ENCODE measurements around the gene FRAS1.
"Not testable (repeated sequence)": the region's sequence is repeated elsewhere in the genome, so short reads cannot be mapped to it uniquely, and the experiment has no call there.

The FRAS1 gene

DNA sequence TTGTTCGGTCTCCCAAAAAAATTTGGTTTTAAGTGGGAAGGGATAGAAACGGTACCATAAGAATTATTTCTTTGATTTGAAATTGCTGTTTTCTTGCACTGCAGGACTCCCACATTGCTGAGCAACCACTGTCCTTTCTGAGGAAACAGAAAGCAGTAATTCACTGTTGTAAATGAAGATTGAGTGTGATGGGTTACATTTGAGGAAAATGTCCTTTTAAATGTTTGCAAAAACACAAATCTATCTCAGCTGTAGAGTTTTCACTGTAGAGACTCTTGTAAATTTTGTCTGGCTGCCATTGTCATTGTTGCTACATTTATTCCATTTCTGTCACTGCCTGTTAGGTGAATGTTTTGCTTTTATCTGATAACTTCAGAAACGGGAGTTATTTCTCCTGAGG is 105.2 kb downstream of the FRAS1 start:
- no peak for DNase-seq (ENCODE audit: low read depth in 1 of 2, low spot score in 1 of 2)

DNA sequence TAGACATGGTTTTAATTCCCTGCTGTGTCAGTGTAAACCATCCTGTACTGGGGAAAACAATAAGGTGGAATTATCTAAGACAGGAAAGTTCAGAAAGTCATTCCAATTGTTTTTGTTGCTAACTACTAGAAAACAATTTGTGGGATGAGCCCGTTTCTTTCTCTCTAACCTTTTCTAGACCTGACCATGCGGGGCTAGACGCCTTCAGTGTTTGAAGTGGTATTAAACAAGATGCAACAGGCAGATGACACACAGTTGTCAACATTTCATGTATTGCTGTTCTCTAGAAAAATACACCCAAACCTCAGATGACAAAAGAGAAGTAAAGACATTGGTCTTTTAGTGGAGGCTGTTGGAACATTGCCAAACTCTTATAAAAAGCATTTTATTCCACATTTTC is 105.7 kb downstream of the FRAS1 start:
- DNase-seq (ENCODE audit: low read depth in 1 of 2, low spot score in 1 of 2) = no peak

DNA sequence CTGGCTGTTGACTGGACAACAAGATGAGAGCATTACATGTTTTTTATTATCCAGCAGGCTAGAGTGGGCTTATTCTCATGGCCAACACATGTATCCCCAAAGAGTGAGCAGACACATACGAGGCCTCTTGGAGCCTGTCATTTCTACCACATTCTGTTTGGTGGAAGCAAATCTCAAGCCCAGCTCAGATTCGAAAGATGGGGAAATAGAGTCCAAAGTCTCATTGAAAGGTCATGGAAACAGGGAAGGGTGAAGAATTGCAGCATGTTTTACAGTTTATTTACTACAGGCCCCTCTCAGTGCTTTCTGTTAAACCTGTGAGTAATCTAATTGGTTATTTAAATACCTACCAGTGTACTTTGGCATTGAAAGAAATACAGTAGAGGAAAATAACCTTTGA is 108.6 kb downstream of the FRAS1 start:
- no peak for DNase-seq (ENCODE audit: low read depth in 1 of 2, low spot score in 1 of 2)

DNA sequence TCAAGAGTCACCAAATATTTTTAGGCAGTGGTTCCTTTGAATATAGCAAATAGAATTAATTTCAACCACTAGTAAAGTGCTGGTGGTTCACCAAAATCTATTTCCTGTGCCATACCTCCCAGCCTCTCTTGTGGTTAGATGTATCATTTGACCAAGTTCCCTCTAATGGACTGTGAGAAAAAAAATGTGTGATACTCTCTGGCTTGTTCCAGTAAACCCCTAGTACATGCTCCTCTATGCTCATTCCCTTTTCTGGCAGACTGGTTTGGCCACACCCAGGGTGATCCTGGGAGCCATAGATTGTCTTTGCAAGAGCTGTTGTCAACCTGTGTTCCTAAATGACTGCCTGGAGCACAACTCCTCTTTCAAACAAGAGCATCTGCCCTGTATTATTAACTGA is 109.5 kb downstream of the FRAS1 start:
- DNase-seq (ENCODE audit: low read depth in 1 of 2, low spot score in 1 of 2) = no peak

DNA sequence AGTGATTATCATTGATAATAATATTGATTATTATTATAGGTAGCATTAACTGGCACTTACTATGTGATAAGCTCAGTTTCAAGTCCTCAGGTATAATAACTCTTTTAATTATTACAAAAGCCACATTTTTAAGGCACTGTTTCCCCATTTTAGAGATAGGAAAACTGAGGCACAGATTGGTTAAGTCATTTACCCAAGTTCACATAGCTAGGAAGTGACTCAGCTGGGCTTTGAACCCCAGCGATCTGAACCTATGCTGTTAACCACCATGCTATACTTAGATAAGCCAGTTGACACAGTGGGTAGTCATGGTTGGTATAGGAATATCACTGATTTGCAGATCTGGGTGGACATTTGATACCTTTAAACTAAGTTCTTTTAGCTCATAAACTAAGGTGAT is 110.4 kb downstream of the FRAS1 start:
- no peak for DNase-seq (ENCODE audit: low read depth in 1 of 2, low spot score in 1 of 2)

DNA sequence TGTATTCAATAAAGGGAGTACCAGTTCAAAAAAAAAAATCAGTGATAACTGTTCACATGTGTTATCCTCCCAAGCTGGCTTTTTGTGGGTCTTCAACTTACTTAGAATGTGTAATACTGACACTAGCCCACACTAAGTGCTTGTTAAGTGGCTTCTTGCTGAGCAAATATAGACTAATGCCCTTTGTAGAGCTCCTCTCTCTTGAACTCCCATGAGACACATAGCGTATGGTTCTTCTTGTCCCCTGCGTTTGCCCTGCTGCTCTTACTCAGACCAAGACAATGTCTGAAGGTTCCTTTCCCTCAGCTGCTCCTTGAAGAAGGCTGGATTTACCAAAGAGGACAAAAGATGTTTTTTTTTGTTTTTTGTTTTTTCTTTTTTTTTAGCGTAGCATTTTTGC is 110.9 kb downstream of the FRAS1 start:
- DNase-seq (ENCODE audit: low read depth in 1 of 2, low spot score in 1 of 2) = no peak

DNA sequence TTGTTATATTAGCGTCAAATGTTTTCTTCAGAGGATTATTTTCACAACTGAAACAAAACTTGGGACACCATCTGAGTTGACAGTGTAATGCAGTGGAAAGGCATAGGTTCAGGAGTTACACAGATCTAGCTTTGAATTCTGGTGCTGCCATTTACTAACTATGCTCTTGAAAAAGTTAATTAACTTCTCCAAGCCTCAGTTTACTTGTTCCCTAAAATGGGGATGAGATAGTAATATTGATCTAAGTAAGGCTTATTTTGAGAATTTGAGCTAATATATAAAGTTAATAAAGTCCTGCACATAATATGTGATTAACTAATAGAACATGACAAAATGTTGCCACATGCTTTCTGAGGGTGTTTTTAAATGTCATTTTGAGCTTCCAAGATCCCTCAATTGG is 112.6 kb downstream of the FRAS1 start:
- no peak for DNase-seq (ENCODE audit: low read depth in 1 of 2, low spot score in 1 of 2)

DNA sequence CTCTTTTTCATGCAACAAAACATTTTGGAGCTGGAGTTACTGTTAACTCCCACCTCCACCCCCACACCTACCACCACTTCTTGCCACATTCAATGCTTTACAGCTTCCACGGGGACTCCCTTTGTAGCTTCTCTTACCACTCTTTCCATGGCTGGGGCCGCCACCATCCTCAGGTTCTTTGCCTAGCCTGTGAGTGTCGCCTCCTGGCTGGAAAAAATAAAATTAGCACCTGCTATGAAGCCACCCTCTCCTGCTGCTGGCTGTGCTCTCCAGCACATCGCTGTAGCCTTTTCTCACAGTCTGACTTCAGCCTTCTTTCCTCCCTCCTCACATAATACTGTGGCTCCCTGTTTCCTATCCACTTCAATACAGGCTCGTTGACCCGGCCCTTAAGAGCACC is 114.4 kb downstream of the FRAS1 start:
- no peak for DNase-seq (ENCODE audit: low read depth in 1 of 2, low spot score in 1 of 2)

DNA sequence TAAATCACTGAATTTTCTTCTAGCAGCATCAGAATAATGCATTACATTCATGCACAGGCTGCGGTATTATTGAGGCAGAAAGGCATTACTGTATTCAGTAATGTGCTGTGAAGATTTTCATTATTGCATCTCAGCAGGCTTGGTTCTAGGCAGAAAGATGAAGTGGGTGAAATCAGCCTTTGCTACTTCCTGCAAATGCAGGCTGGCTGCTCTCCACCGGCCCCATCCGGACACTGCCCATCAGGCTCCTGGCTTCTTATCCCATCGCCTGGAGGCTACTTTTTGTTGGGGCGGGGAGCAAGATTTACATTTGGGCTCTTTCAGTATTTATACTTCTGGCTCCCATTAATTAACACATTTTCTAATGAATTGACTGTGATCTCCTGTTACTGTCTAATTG is 117.8 kb downstream of the FRAS1 start:
- DNase-seq (ENCODE audit: low read depth in 1 of 2, low spot score in 1 of 2) = no peak

DNA sequence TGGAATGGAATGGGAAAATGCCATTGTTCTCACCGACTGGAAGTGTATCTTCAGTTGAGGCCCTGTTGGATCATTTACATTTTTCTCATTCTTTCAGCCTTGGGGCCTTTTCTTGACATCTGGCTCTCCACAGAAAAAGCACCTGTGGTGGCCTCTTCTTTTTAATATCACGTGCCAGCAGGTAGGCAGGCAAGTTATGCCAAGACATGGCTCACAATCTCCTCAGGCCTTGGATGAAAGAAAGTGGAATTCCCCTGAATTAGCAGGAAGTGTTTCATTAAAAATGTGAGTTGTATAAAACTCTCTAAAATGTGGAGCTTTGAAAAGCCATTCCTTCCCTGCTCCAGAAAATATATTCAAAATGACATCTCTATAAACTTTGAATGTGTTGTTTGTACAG is 122.1 kb downstream of the FRAS1 start:
- no peak for DNase-seq (ENCODE audit: low read depth in 1 of 2, low spot score in 1 of 2)

DNA sequence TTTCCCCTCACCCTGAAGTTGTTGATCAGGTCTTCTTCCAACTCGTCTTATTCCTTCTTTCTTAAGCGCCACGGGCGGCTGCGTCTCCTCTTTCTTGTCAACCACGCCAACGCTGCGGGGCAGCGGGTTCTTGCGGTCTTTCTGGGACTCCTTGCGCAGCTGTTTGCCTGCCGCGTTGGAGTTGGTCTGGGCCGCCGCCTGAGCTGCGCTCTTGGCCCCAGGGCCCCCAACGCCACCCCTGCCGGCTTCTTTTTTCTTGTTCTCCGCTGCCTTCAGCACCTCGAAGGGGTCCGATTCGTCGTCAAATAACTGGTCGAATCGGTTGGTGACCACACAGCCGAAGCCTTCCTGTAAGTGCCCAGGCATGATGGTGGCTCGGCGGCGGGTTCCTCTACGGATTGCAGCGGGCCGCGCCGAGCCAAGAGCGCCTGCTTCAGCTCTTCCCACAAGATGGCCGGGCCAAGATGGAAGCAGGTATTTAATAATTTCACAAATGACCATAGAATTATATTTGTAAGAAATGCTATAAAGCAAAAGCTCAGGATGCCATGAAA is 124.6 kb downstream of the FRAS1 start:
- DNase-seq (ENCODE audit: low read depth in 1 of 2, low spot score in 1 of 2) = not testable (repeated sequence)

DNA sequence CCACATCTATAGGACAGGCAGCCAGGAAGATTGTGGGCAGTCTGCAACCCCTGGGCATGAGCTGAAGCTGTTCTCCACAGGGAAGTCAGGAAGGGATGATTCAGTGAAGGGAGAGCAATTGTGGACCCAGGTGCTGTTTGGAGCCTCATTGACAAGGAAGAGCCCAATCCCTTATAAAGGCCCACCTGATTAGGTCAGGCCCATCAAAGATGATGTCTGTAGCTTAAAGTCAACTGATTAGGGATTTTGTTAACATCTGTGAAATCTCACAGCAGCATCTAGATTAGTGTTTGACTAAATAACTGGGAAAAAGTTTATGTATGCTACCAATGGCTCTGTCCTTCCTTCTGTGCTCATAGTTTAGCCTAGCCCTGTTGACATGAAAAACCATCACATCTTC is 127.5 kb downstream of the FRAS1 start:
- DNase-seq (ENCODE audit: low read depth in 1 of 2, low spot score in 1 of 2) = no peak

DNA sequence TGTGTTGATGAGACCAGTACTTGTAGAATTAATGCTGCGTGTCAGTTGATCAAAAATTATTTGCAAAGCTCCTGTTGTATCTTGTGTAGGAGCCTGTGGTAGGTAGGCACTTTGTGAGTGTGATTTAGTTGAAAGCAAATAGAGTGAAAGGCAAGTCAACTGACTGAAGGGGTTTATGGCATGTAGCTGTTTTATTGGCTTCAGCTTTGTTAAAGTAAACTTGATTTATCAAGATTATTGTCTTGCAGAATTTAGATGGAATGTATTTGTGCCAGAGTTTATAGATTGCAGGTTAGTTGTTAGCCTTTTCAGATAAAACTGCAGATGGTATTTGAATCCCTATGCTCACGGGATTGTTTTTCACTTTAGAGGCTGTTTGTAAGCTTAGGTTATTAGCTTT is 128.0 kb downstream of the FRAS1 start:
- no peak for DNase-seq (ENCODE audit: low read depth in 1 of 2, low spot score in 1 of 2)

DNA sequence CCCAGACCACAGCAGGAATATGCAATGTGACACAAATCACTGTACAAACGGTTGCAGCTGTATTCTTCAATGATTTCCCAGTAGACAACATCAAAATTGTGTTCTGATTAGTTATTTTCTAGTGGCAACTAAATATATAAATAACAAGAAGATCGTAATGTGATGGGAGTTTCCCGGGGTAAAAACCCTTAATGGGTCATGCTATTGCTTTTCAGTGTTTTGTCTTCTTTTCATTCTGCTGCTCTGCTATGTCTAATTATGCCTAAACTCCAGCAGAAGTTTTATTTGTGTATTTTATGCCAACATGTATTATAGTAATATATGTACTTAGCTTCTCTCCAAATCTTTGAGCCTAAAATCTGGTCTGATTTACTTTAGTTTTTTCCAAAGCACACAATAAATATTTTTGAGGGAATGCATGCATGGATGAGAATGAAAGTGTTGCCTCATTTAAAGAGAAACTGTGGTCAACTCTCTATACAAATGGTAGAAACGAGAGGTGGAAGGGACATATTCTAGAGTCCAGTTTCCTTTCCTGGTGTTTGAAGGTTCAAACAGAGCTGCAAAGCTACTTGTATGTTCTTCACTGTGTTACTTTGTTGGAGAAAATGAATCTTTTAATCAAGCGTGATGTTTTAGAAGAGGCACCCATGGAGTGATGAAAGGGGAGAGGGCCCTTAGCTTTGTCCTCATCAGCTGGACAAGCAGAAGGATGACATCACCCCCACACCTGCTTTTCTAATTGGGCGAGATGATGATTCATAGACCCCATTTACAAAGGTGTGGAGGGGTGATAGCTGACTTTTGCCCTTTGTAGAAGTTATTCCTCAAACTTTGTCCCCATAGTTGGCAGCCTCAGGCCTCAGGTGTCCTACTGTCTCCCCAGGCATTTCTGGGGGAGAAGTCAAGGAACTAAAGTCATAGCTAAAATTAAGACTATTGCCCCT is 129.7 kb downstream of the FRAS1 start:
- no peak for DNase-seq (ENCODE audit: low read depth in 1 of 2, low spot score in 1 of 2)

DNA sequence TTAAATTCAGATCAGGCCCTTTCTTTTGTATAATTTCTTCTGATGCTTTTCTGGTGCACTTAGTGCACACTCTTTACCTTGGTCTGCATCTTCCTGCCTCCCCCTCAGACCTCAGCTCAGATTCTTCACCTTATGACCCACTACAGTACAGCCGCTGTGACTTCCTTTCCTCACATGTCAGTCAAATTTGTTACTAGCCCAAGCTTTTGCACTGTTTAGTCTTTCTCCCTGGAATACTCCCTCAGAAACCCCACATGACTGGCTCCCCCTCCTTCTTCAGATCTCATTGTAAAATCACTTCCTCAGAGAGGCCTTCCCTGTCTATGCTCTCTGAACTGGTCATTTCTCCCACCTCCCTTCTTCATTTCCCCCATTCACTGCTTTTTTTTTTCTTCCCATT is 132.9 kb downstream of the FRAS1 start:
- DNase-seq (ENCODE audit: low read depth in 1 of 2, low spot score in 1 of 2) = no peak

DNA sequence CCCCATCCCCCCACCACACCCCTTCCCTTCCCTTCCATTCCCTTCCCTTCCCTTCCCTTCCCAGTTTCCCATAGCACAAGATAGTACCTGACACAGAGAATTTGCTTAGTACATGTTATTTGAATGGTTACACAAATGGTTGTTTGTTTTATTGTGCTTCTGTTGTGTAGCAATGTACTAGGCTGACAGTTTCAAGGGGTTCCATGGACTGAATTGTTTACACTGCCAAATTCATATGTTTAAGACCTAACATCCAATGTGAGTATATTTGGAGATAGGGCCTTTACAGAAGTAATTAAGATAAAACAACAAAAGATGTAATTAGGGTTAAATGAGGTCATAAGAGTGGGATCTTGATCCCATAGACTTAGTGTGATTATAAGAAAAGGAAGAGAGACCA is 133.5 kb downstream of the FRAS1 start:
- DNase-seq (ENCODE audit: low read depth in 1 of 2, low spot score in 1 of 2) = no peak

DNA sequence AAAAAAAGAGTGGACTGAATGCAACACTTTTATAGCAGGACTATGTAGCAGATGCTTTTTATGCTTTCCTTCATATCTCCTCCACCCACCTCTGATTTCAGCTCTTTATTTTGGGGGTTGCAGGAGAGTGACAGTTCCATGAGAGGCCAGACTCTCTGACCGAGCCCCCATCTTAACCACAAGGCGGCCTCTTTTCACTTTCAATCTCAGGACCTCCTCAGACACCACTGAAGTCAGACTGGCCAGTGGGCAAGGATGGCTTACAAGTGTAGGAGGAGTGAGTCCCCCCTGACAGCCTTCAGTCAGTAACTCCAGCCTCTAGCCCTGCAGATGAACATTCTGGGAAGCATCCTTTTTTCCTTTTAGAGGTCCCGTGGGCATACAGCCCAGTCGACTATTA is 140.8 kb downstream of the FRAS1 start:
- no peak for DNase-seq (ENCODE audit: low read depth in 1 of 2, low spot score in 1 of 2)

DNA sequence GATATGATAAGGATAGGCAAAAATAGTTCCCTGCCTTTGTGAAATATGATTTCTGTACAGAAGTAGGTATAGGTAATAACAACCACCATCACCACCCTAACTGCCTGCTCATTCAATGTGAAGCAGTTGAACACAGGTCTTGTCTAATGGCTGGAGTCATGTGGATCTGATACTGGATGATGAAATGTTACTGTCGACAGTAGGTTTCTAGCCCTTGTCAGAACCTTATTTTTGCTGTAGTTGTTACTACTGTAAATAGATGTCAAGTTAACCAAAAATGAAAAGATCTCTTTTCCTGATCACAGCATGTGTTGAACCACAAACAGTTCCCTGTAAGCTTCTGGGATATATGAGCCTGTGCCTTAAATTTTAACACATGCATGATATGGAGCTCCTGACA is 142.9 kb downstream of the FRAS1 start:
- no peak for DNase-seq (ENCODE audit: low read depth in 1 of 2, low spot score in 1 of 2)

DNA sequence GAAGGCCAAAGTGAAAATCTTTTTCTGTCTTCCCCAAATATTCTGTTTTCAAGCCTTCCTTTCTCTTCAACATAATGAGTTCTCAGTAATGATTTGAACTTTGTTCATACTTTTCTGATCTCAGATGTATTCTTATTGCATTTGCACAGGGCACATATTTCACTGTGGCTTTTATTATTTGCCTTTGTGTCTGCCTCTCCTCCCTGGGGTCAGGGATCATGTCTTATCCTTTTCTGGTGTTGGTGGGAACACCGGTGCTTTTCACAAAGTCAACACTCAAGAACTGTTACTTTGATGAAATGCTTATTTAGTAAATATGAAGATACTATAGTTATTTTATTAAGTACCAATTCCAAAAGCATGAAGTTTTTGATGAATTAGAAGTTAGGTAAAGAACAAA is 143.8 kb downstream of the FRAS1 start:
- DNase-seq (ENCODE audit: low read depth in 1 of 2, low spot score in 1 of 2) = no peak

DNA sequence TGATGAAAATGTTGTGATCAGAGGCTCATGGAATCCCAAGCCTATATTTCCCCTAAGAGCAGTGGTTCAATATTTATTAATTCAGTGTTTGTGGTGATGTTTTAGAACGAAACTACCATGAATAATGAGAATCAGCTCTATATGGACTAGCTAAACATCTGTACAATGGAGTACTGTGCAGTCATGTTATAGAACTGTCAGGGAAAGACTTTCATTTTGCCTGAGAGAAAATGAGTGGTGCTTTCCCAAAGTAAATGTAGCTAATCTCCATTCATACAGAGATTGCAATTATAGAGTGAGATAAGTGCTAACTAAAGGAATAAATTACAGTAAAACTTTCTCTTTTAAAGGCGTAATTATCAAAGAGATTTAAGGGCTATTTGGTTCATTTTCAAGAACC is 147.1 kb downstream of the FRAS1 start:
- no peak for DNase-seq (ENCODE audit: low read depth in 1 of 2, low spot score in 1 of 2)

DNA sequence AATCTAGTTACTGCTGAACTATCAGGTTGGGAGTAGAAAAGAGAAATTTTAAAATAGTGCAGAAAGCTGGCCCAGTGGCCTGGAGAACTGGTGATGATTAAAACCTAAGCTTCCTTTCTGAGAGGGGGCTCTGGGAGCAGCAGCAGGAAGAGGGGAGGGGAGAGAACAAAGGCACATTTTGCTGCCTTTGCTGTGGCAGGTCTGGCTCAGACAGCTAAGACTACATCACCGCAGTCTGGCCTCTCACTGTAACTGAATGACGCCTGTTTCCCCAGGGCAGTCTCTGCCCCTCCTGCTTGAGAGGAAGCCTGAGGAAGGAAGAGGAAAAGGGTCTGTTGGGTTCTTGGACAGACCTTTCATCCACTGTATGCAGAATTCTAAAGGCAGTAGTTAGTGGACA is 148.5 kb downstream of the FRAS1 start:
- DNase-seq (ENCODE audit: low read depth in 1 of 2, low spot score in 1 of 2) = no peak

DNA sequence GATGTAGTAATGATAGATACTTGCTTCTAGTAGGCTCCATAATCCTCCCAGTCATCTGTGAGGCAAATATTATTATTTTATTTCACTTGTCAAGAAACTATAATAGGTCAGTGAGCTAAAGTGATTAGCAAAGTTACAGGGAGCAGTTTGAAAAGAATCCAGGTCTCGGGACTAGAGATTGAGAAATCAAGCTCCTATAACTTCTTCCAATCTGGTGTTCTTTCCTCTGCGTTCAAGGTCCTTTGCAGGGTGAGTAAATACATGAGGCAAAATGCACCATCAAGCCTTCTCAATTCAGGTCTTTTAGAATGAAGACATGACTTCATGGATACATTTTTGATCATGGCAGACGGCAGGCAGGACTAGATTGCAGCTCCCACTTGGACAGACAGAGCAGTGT is 150.4 kb downstream of the FRAS1 start:
- no peak for DNase-seq (ENCODE audit: low read depth in 1 of 2, low spot score in 1 of 2)

DNA sequence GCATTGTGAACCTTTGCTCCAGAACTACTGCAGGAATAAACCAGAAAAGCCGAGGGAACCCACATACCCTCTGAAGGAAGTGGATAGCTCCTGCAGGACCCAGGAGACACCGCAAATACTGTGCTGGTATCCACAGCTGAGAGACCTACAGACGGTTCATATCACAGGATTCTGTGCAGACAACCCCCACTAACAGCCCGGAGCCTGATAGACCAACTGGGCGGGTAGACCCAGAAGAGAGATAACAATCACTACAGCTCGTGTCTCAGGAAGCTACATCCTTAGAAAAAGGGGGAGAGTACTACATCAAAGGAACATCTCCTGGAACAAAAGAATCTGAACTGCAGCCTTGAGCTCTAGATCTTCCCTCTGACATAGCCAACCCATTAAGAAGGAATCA is 150.8 kb downstream of the FRAS1 start:
- no peak for DNase-seq (ENCODE audit: low read depth in 1 of 2, low spot score in 1 of 2)

All from stimulated activated CD4-positive, alpha-beta T cell treated with anti-CD3 and anti-CD28 coated beads, Interleukin-15, amount 100 ng/mL, for 1 hour (primary cell).